Measurements from ENCODE around the gene ATG4C. TPM values are rescaled to one million over a fixed set of nuclear protein-coding genes. Genes with fewer than 3 reads are reported as not detected.

ATG4C gene
- total and polyA plus RNA-seq, 2 of the 13 experiments (the other 11 are each of a cell fraction or from before 2014, with no cell fraction given): 4.0 to 11.2 TPM

DNA sequence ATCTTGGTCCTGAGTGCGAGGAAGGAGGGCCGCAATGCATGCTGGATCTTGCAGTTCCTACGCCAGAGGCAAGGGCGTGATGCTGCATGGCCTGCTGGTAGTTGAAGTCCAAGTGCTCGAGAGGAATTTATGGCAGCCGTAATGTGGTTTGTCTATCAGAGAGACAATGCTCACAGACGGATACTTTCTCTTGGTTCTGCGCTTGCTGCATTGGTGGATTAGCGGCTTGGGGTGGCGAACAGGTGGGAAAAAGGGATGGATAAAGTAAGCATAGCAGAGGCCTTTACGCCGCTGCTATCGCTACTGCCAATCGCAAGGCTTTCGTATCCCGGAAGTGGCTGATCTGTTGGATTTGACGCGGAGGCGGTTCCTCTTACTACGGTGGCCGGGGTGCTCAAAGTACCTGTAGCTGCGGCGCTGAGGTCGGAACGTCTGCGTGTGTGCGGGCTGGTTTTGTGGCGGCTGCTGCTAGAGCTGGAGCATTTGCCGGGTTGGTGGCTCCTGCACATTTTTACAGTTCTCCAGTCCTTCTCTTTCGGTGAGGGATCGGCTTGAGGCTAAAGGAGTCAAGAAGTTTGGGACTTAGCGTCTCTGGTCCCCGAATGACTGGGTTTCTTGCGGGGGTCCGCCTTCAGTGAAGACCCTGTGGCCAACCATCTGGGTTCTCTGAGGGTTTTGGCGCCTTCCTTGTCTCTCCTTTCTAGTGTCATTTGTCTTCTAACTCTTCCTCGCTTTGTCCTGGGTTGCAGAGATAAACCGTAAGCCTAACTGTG is at the start of gene ATG4C (continued):
- TF ChIP-seq SUZ12 (IDR thresholded peaks at IDR 0.05; ENCODE audit: low read depth, low read length) (peak; percentile 87), TSC22D2 (CRISPR knock-in tag; IDR thresholded peaks at IDR 0.05; ENCODE audit: borderline replicate concordance) (no peak), ZNF616 (CRISPR knock-in tag; IDR thresholded peaks at IDR 0.05; ENCODE audit: low read depth) (peak; percentile 36; the same call in 1 of the 2 replicates), DNMT1 (CRISPR knock-in tag; IDR thresholded peaks at IDR 0.05) (no peak), ZNF672 (CRISPR knock-in tag; IDR thresholded peaks at IDR 0.05) (no peak), ZNF557 (CRISPR knock-in tag; IDR thresholded peaks at IDR 0.05) (0 out of 2 replicates have a peak, but pooled peaks have one; percentile 55), AGO1 (IDR thresholded peaks at IDR 0.05; ENCODE audit: low read depth, low read length, poor library complexity, severe bottlenecking) (no peak), NR2C2 (CRISPR knock-in tag; IDR thresholded peaks at IDR 0.05; ENCODE audit: borderline replicate concordance) (peak; percentile 82), ASH2L (IDR thresholded peaks at IDR 0.05; ENCODE audit: insufficient read length, low read depth, low read length) (peak; percentile 98), CENPT (CRISPR knock-in tag; IDR thresholded peaks at IDR 0.05; ENCODE audit: low read depth) (no peak), TBL1XR1 (IDR thresholded peaks at IDR 0.05; ENCODE audit: borderline replicate concordance, low read length, partially characterized antibody) (no peak), ZFX (CRISPR knock-in tag; IDR thresholded peaks at IDR 0.05; ENCODE audit: low read depth) (peak; percentile 99), ZBTB42 (CRISPR knock-in tag; IDR thresholded peaks at IDR 0.05) (no peak), ZNF343 (CRISPR knock-in tag; IDR thresholded peaks at IDR 0.05) (0 out of 2 replicates have a peak, but pooled peaks have one; percentile 27), SRF (IDR thresholded peaks at IDR 0.05; ENCODE audit: low read depth, low read length) (no peak), RCOR2 (CRISPR knock-in tag; IDR thresholded peaks at IDR 0.05) (peak; percentile 16; the same call in 1 of the 2 replicates), ARHGAP35 (CRISPR knock-in tag; IDR thresholded peaks at IDR 0.05; ENCODE audit: borderline replicate concordance) (no peak), PCBP1 (IDR thresholded peaks at IDR 0.05; ENCODE audit: borderline replicate concordance, low read depth, low read length) (no peak), ZNF263 (CRISPR knock-in tag; IDR thresholded peaks at IDR 0.05) (no peak), KLF9 (CRISPR knock-in tag; IDR thresholded peaks at IDR 0.05; ENCODE audit: low read depth) (0 out of 2 replicates have a peak, but pooled peaks have one; percentile 31), MYC (CRISPR knock-in tag; IDR thresholded peaks at IDR 0.05; ENCODE audit: borderline replicate concordance) (peak; percentile 62; the same call in 1 of the 2 replicates), FOXK2 (IDR thresholded peaks at IDR 0.05) (no peak), ATF1 (CRISPR knock-in tag; IDR thresholded peaks at IDR 0.05) (peak; percentile 91), ZNF569 (CRISPR knock-in tag; IDR thresholded peaks at IDR 0.05; ENCODE audit: borderline replicate concordance) (no peak)
- TF ChIP-seq, protein P1, sequence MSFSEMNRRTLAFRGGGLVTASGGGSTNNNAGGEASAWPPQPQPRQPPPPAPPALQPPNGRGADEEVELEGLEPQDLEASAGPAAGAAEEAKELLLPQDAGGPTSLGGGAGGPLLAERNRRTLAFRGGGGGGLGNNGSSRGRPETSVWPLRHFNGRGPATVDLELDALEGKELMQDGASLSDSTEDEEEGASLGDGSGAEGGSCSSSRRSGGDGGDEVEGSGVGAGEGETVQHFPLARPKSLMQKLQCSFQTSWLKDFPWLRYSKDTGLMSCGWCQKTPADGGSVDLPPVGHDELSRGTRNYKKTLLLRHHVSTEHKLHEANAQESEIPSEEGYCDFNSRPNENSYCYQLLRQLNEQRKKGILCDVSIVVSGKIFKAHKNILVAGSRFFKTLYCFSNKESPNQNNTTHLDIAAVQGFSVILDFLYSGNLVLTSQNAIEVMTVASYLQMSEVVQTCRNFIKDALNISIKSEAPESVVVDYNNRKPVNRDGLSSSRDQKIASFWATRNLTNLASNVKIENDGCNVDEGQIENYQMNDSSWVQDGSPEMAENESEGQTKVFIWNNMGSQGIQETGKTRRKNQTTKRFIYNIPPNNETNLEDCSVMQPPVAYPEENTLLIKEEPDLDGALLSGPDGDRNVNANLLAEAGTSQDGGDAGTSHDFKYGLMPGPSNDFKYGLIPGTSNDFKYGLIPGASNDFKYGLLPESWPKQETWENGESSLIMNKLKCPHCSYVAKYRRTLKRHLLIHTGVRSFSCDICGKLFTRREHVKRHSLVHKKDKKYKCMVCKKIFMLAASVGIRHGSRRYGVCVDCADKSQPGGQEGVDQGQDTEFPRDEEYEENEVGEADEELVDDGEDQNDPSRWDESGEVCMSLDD (CRISPR knock-in tag; IDR thresholded peaks at IDR 0.05; ENCODE audit: borderline replicate concordance): no peak
- TF ChIP-seq, protein P2, sequence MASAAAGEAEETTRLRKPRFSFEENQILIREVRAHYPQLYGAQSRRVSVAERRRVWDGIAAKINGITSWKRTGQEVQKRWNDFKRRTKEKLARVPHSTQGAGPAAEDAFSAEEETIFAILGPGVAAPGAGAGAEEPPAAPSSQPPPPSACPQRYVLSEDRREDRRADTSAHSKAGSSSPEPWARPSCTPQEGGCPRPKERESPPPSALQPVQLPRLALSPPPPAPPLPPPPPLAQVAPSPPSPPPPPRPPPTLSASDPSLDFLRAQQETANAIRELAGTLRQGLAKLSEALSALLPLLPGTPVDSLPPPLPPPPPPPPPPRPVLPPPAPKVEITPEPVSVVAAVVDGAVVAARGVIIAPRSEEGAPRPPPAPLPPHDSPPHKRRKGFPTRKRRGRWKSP (CRISPR knock-in tag; IDR thresholded peaks at IDR 0.05): peak; percentile 84
